NCI-H2029 (cell line): ENCODE results near the gene EDN1.
A peak's percentile ranks its signal among the peaks of the same experiment; 100 is the strongest.

Experiments
- DNase-seq: peaks from one replicate; lab custom pipeline; 2025; lab: John Stamatoyannopoulos, UW

Gene EDN1

GRCh38 chr6:12289933-12290820 lies at the start of gene EDN1:
TSS of gene EDN1 (plus strand) at chr6:12290361. CDS start at chr6:12290630, 269 bp downstream.
- DNase-seq = peak; percentile 67

GRCh38 chr6:12241493-12242175 lies 48.5 kb upstream of the EDN1 start:
- no peak for DNase-seq

- no peak for DNase-seq
These were observed 47.0 kb upstream of the EDN1 start for GRCh38 chr6:12243169-12243568.

GRCh38 chr6:12245360-12245759 lies 44.8 kb upstream of the EDN1 start:
- no peak for DNase-seq

- DNase-seq = no peak
These were observed 44.1 kb upstream of the EDN1 start for GRCh38 chr6:12245763-12246718.

GRCh38 chr6:12246900-12247299 lies 43.3 kb upstream of the EDN1 start:
- no peak for DNase-seq

GRCh38 chr6:12249541-12250382 lies 40.4 kb upstream of the EDN1 start:
- DNase-seq = no peak

GRCh38 chr6:12250383-12250770 lies 39.8 kb upstream of the EDN1 start:
- DNase-seq = no peak

- no peak for DNase-seq
These were observed 36.0 kb upstream of the EDN1 start for GRCh38 chr6:12254210-12254609.

GRCh38 chr6:12258191-12258590 lies 32.0 kb upstream of the EDN1 start:
- no peak for DNase-seq

GRCh38 chr6:12258591-12259075 lies 31.5 kb upstream of the EDN1 start:
- DNase-seq = no peak

GRCh38 chr6:12260458-12261093 lies 29.6 kb upstream of the EDN1 start:
- DNase-seq = no peak

- DNase-seq = no peak
These were observed 28.7 kb upstream of the EDN1 start for GRCh38 chr6:12261502-12261901.

GRCh38 chr6:12262236-12263061 lies 27.7 kb upstream of the EDN1 start:
- no peak for DNase-seq

GRCh38 chr6:12263403-12263802 lies 26.8 kb upstream of the EDN1 start:
- DNase-seq = no peak

GRCh38 chr6:12264671-12265070 lies 25.5 kb upstream of the EDN1 start:
- no peak for DNase-seq

- DNase-seq = no peak
These were observed 24.9 kb upstream of the EDN1 start for GRCh38 chr6:12265296-12265695.

GRCh38 chr6:12265791-12266190 lies 24.4 kb upstream of the EDN1 start:
- DNase-seq = no peak

- DNase-seq = no peak
These were observed 23.6 kb upstream of the EDN1 start for GRCh38 chr6:12266571-12266970.

GRCh38 chr6:12269110-12269509 lies 21.1 kb upstream of the EDN1 start:
- DNase-seq = no peak
